BJ (cell line): ENCODE results near the gene PFKFB4. TPM values are rescaled to one million over a fixed set of nuclear protein-coding genes. Genes with fewer than 3 reads are reported as not detected.

Source experiments
- CTCF ChIA-PET: fragments of 350-600 bp; formaldehyde crosslinking; extraction: SDS; loops from one replicate; lab custom pipeline; 2021; ENCODE audit warnings: antibody characterized with exemption, inconsistent platforms; lab: Yijun Ruan, JAX
- POLR2A ChIA-PET: fragments of 300-600 bp; sonication (Branson Sonifier 250); formaldehyde crosslinking; extraction: SDS; loops from one replicate; lab custom pipeline; 2021; ENCODE audit warnings: antibody characterized with exemption; lab: Charles Lee
- DNase-seq: peaks from one replicate; pipeline ENCODE4 v3.0.0-alpha.2; 2011; ENCODE audit warnings: low read depth
- H3K27me3 ChIP-seq: 2 replicates; pipeline ENCODE4 v1.6.0; 2011; ENCODE audit warnings: low read length; ENCODE audit not compliant: control insufficient read depth, insufficient read depth
- H3K36me3 ChIP-seq: 2 replicates; pipeline ENCODE4 v1.5.1; 2011; ENCODE audit warnings: low read length; ENCODE audit not compliant: control insufficient read depth, insufficient read depth
- H3K4me3 ChIP-seq: 2 replicates; pipeline ENCODE4 v1.5.1; 2011; ENCODE audit warnings: low read depth, mild to moderate bottlenecking, control low read depth, low read length
- CTCF ChIP-seq: IDR thresholded peaks from 2 replicates; pipeline ENCODE4 v1.5.1; 2011; ENCODE audit warnings: low read depth, mild to moderate bottlenecking, control low read depth, inconsistent platforms, low read length, moderate library complexity; ENCODE audit not compliant: insufficient read depth
- polyA plus RNA-seq: library from polyadenylated mRNA; depleted of rRNA; stranded (reverse); fragments of >200 nt; gene quantifications from 2 replicates; pipeline ENCODE4 v1.2.3, GENCODE V29; 2011

The PFKFB4 gene
- polyA plus RNA-seq, 1 experiment, result 12.8 TPM

DNA sequence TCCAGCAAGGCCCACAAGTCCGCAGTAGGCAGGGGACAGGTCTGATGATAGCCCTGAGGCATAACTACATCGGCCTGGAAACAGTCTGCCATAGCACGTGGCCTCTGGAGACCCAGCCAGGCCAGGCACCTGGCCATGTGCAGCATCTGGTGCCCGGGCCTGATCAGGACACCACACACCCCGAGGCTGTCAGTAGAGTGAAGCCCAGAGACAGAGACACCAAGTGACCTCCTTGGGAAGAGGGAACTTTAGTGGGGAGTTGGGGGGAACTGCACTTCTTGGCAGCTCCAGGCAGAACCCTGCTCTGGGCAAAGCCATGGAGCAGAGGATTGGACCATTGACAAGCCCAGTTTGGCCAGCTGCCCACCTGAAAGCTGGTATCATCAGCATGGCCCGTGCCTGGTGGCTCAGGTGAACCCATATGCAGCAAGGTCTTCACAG, 53.9 kb downstream of the PFKFB4 start:
- Histone ChIP-seq H3K4me3 (peak overlapping the region; percentile 88), H3K36me3 (peaks cover 5% of the 10 kb centered on the region; the same call in 1 of the 2 replicates), H3K27me3 (no peaks in the 10 kb centered on the region)
- POLR2A ChIA-PET, result interaction anchor here (0.6 kb wide), 1 partner anchor 52 kb away, joined by 26 read pairs; no protein-coding TSS in a partner anchor
- CTCF ChIA-PET, result interaction anchor here (0.8 kb wide), 1 partner anchor 53 kb away, joined by 4 read pairs; no protein-coding TSS in a partner anchor
- TF ChIP-seq CTCF, result no peak
- no peak for DNase-seq

DNA sequence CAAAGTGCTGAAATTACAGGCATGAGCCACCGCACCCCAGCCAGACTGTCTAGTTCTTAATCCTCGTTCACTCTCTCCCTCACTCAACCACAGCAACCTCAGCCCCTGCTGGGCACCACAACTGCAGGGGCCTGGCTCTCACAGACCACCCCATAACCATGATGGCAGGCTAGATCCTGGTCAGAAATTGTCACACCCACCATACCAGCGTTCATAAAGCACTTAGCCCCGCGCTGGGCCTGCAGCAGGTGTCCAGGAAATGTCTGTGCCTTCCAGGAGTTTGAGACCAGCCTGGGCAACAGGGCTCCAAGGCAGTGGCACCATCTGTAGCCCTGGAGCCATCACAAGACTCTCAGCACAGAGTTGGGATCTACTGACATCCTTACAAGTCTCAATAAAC, 54.5 kb downstream of the PFKFB4 start:
- Histone ChIP-seq H3K27me3 (no peaks in the 10 kb centered on the region), H3K36me3 (peaks cover 5% of the 10 kb centered on the region; the same call in 1 of the 2 replicates), H3K4me3 (no peak overlapping the region)
- ChIA-PET POLR2A (no interaction called here), CTCF (interaction anchor here (0.8 kb wide), 1 partner anchor 54 kb away, joined by 4 read pairs; no protein-coding TSS in a partner anchor)
- TF ChIP-seq CTCF, result no peak
- DNase-seq, result no peak

- CTCF ChIA-PET, result interaction anchor here (1.7 kb wide), 1 partner anchor 28 kb away, joined by 4 read pairs; no protein-coding TSS in a partner anchor
- no peak for TF ChIP-seq CTCF
- Histone ChIP-seq H3K27me3 (no peaks in the 10 kb centered on the region), H3K36me3 (peaks cover 5% of the 10 kb centered on the region; the same call in 1 of the 2 replicates), H3K4me3 (no peak overlapping the region)
- POLR2A ChIA-PET, result no interaction called here
- DNase-seq, result no peak
Observed at GRCh38 chr3:48501196-48501595, 55.4 kb downstream of the PFKFB4 start.

GRCh38 chr3:48500656-48501055, 55.9 kb downstream of the PFKFB4 start:
- Histone ChIP-seq H3K36me3 (peaks cover 5% of the 10 kb centered on the region; the same call in 1 of the 2 replicates), H3K27me3 (no peaks in the 10 kb centered on the region), H3K4me3 (no peak overlapping the region)
- CTCF ChIA-PET, result interaction anchor here (1.7 kb wide), 1 partner anchor 27 kb away, joined by 4 read pairs; no protein-coding TSS in a partner anchor
- no peak for DNase-seq
- POLR2A ChIA-PET, result no interaction called here
- TF ChIP-seq CTCF, result no peak

- no peak for TF ChIP-seq CTCF
- DNase-seq, result no peak
- ChIA-PET POLR2A (no interaction called here), CTCF (no interaction called here)
- no peak overlapping the region for H3K4me3 ChIP-seq
- no peaks in the 10 kb centered on the region for H3K27me3 ChIP-seq
- peaks cover 3% of the 10 kb centered on the region for H3K36me3 ChIP-seq
Observed at GRCh38 chr3:48493203-48493501, 63.5 kb downstream of the PFKFB4 start.
